GM19324 (cell line): ENCODE data around the gene NAA40.

Experiments used
- ATAC-seq: cut with Tn5 transposase; IDR thresholded peaks from one replicate; pipeline ENCODE4 v1.9.1; 2021; ENCODE audit warnings: mild to moderate bottlenecking, moderate library complexity; ENCODE audit not compliant: unreplicated experiment, low FRiP score

The NAA40 gene

GRCh38 chr11:63911876-63912275 is 26.9 kb upstream of the NAA40 start:
- ATAC-seq = no peak

- no peak for ATAC-seq
These were observed 26.1 kb upstream of the NAA40 start for GRCh38 chr11:63912678-63913077.

- ATAC-seq = no peak
These were observed 24.7 kb upstream of the NAA40 start for GRCh38 chr11:63913866-63914830.

GRCh38 chr11:63914896-63915691 is 23.7 kb upstream of the NAA40 start:
- no peak for ATAC-seq

- ATAC-seq = no peak
These were observed 22.6 kb upstream of the NAA40 start for GRCh38 chr11:63915961-63916836.

- ATAC-seq = no peak
These were observed 21.7 kb upstream of the NAA40 start, which contains the start of gene RCOR2 for GRCh38 chr11:63916837-63917691. RCOR2 (minus strand) TSS chr11:63917164; CDS start chr11:63916456, 708 bp downstream.

- ATAC-seq = no peak
These were observed 20.9 kb upstream of the NAA40 start for GRCh38 chr11:63917692-63918506.

GRCh38 chr11:63918507-63919191 is 20.2 kb upstream of the NAA40 start:
- ATAC-seq = no peak

- no peak for ATAC-seq
These were observed 19.3 kb upstream of the NAA40 start for GRCh38 chr11:63919267-63920125.

- no peak for ATAC-seq
These were observed 18.5 kb upstream of the NAA40 start for GRCh38 chr11:63920126-63920938.

GRCh38 chr11:63920939-63921417 is 17.8 kb upstream of the NAA40 start:
- ATAC-seq = no peak

GRCh38 chr11:63922673-63923192 is 16.1 kb upstream of the NAA40 start:
- no peak for ATAC-seq

- no peak for ATAC-seq
These were observed 15.5 kb upstream of the NAA40 start for GRCh38 chr11:63923319-63923718.

- no peak for ATAC-seq
These were observed 9.2 kb upstream of the NAA40 start for GRCh38 chr11:63929616-63930015.

- no peak for ATAC-seq
These were observed 7.8 kb upstream of the NAA40 start for GRCh38 chr11:63931045-63931444.

GRCh38 chr11:63931876-63932275 is 6.9 kb upstream of the NAA40 start:
- no peak for ATAC-seq
